ENCODE results near the gene KRTAP10-9.

DNA sequence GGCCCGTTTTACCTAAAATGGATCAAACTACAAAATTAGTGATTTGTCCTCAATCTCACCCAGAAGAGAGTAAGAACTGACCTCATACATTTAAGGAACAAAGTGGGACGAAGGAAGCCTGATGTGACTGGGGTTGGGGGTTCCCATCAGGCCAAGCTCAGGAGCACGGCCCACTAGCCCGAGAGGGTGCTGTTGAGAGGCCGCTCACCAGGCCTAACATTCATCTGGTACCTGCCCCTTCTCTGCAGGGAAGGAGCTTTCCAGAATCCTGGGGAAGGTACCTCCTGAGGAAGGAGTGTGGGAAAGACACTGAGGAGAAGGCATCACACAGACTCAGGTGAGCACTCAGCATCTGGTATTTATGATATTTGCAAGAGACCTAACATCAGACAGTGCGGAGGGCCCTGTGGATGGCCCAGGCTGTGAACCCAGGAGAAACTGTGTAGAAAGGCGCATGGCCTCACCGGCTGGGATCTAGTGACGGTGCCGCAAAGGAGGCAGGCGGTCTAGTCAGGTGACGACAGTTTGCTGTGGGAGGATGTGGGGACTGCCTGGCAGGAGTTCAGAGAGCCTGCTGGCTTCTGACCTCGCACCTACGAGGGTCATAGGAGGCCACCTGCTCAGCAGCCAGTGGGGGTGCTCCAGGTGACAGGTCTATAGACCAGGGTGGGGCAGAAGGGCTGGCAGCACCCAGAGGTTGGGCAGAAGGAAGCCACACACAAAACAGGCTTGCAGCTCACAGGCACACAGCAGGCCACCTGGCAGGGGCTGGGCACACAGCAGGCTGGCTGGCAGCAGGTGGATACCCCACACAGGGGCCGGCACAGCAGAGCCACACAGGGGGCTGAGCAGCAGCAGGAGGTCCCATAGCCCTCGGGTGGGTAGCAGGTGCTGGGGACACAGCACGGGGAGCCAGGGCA is 27.0 kb downstream of the KRTAP10-9 start:
- TF ChIP-seq, protein P1, sequence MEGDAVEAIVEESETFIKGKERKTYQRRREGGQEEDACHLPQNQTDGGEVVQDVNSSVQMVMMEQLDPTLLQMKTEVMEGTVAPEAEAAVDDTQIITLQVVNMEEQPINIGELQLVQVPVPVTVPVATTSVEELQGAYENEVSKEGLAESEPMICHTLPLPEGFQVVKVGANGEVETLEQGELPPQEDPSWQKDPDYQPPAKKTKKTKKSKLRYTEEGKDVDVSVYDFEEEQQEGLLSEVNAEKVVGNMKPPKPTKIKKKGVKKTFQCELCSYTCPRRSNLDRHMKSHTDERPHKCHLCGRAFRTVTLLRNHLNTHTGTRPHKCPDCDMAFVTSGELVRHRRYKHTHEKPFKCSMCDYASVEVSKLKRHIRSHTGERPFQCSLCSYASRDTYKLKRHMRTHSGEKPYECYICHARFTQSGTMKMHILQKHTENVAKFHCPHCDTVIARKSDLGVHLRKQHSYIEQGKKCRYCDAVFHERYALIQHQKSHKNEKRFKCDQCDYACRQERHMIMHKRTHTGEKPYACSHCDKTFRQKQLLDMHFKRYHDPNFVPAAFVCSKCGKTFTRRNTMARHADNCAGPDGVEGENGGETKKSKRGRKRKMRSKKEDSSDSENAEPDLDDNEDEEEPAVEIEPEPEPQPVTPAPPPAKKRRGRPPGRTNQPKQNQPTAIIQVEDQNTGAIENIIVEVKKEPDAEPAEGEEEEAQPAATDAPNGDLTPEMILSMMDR (IDR thresholded peaks at IDR 0.05 in 4 of 5, conservative IDR thresholded peaks at IDR 0.05 in 1 of 5) = no peak
- no peak for TF ChIP-seq POLR2A (IDR thresholded peaks at IDR 0.05)
